Endodermal cell (in vitro differentiated cells): ENCODE measurements around the gene ABRACL. TPM values are rescaled to one million over a fixed set of nuclear protein-coding genes. Genes with fewer than 3 reads are reported as not detected.

Experiments used
- DNase-seq: peaks from one replicate; pipeline ENCODE4 v3.0.0-alpha.2; 2017
- H3K27ac ChIP-seq: 2 replicates; pipeline ENCODE4 v1.5.1; 2013; ENCODE audit warnings: mild to moderate bottlenecking, low read depth, low read length, moderate library complexity
- H3K27me3 ChIP-seq: 2 replicates; pipeline ENCODE4 v1.6.1; 2013; ENCODE audit warnings: mild to moderate bottlenecking, low read length, moderate library complexity; ENCODE audit not compliant: insufficient read depth, control insufficient read depth, poor library complexity, severe bottlenecking
- H3K36me3 ChIP-seq: 2 replicates; pipeline ENCODE4 v1.7.0; 2013; ENCODE audit warnings: mild to moderate bottlenecking, low read length, moderate library complexity; ENCODE audit not compliant: control insufficient read depth, insufficient read depth
- H3K4me1 ChIP-seq: one replicate; pipeline ENCODE4 v1.7.0; 2013; ENCODE audit warnings: low read length; ENCODE audit not compliant: control insufficient read depth, insufficient read depth
- H3K4me3 ChIP-seq: 2 replicates; pipeline ENCODE4 v1.5.1; 2013; ENCODE audit warnings: mild to moderate bottlenecking, low read length, moderate library complexity
- H3K9ac ChIP-seq: 2 replicates; pipeline ENCODE4 v1.6.1; 2013; ENCODE audit warnings: mild to moderate bottlenecking, low read length, moderate library complexity; ENCODE audit not compliant: poor library complexity, severe bottlenecking; ENCODE audit errors: extremely low read depth
- H3K9me3 ChIP-seq: 2 replicates; pipeline ENCODE4 v1.6.1; 2013; ENCODE audit warnings: mild to moderate bottlenecking, low read length, moderate library complexity; ENCODE audit not compliant: control insufficient read depth
- H3K27ac Mint-ChIP-seq: 2 replicates; pipeline ENCODE4 v1.8.0; 2020; ENCODE audit warnings: mixed read lengths
- H3K27me3 Mint-ChIP-seq: 2 replicates; pipeline ENCODE4 v1.8.0; 2021; ENCODE audit warnings: mild to moderate bottlenecking, mixed read lengths; ENCODE audit not compliant: insufficient read depth
- H3K36me3 Mint-ChIP-seq: 2 replicates; pipeline ENCODE4 v1.8.0; 2020; ENCODE audit warnings: low read depth, mixed read lengths
- H3K4me1 Mint-ChIP-seq: 2 replicates; pipeline ENCODE4 v1.8.0; 2020; ENCODE audit warnings: mixed read lengths
- H3K4me3 Mint-ChIP-seq: 2 replicates; pipeline ENCODE4 v1.8.0; 2020; ENCODE audit warnings: mild to moderate bottlenecking, moderate library complexity, mixed read lengths
- H3K9me3 Mint-ChIP-seq: 2 replicates; pipeline ENCODE4 v1.8.0; 2020; ENCODE audit warnings: mild to moderate bottlenecking, mixed read lengths
- CTCF ChIP-seq: fragments of 200-600 bp; sonication (generic); conservative IDR thresholded peaks from 2 replicates; pipeline ENCODE4 v1.5.0; 2021; ENCODE audit warnings: antibody characterized with exemption, mild to moderate bottlenecking
- WGBS, 2 experiments: methylation state at CpG; one replicate each; pipeline versions ENCODE4 v1.1.5 to v1.1.7; 2013; ENCODE audit warnings: missing lambda C conversion rate in 2 of 2, mixed read lengths in 1 of 2; ENCODE audit not compliant: insufficient coverage in 1 of 2, insufficient read length in 1 of 2; 5-methylcytosine and 5-hydroxymethylcytosine counted together
- total RNA-seq, 2 donors: library from RNA; stranded (reverse); fragmentation: NEBNext Ultra II Directional in 1 of 2; extraction: Animal tissue kit (Norgen Biotek cat#: 25700) in 1 of 2; gene quantifications; 2 replicates in 1 of 2; 3 replicates in 1 of 2; pipeline ENCODE4 v1.2.1, GENCODE V29; 2021

ABRACL gene
- total RNA-seq, 2 donors from 2014 or later: 24.7 to 45.8 TPM

- no peak for TF ChIP-seq CTCF
- Mint-ChIP-seq H3K27me3 (peaks cover 2% of the 10 kb centered on the region), H3K27ac (no peak overlapping the region), H3K9me3 (peaks cover 6% of the 10 kb centered on the region), H3K4me1 (no peaks in the 10 kb centered on the region), H3K36me3 (no peaks in the 10 kb centered on the region), H3K4me3 (no peak overlapping the region)
- Histone ChIP-seq H3K36me3 (no peaks in the 10 kb centered on the region), H3K9me3 (no peaks in the 10 kb centered on the region), H3K27ac (no peak overlapping the region), H3K9ac (no peak overlapping the region), H3K27me3 (no peaks in the 10 kb centered on the region), H3K4me1 (no peaks in the 10 kb centered on the region), H3K4me3 (no peak overlapping the region)
- no peak for DNase-seq
- WGBS, 2 experiments: 94% methylated on average over 1 of the region's 1 CpG; no CpG with 5 or more reads in 1 of the 2 experiments
Measured at GRCh38 chr6:139091826-139092225, 63.3 kb downstream of the ABRACL start.

Other genes with a start within 250 kb of the ABRACL start
- not detected for gene ECT2L, start 232.7 kb upstream of the ABRACL start, total RNA-seq
- gene REPS1, start 40.5 kb upstream of the ABRACL start, total RNA-seq: 10 to 100 TPM; 33.0 to 34.1 TPM
- gene HECA, start 106.3 kb downstream of the ABRACL start, total RNA-seq: 1 to 10 TPM; 5.6 to 6.0 TPM